ENCODE data around the gene GALNT6. TPM values are rescaled to one million over a fixed set of nuclear protein-coding genes. Genes with fewer than 3 reads are reported as not detected.

GALNT6 gene
- total and polyA plus RNA-seq, 2 experiments from 2014 or later, result 4.3 to 9.4 TPM

GRCh38 chr12:51330186-51330585 lies 61.0 kb downstream of the GALNT6 start:
- Histone ChIP-seq H3F3A (ENCODE audit: insufficient read depth) (peaks cover 19% of the 10 kb centered on the region), H3K79me2 (ENCODE audit: insufficient read depth) (no peaks in the 10 kb centered on the region), H3K9me3 (ENCODE audit: low read depth) (no peaks in the 10 kb centered on the region), H3K4me1 (ENCODE audit: insufficient read depth) (peaks cover 15% of the 10 kb centered on the region), H4K20me1 (ENCODE audit: insufficient read depth) (no peaks in the 10 kb centered on the region), H3K27ac (no peak overlapping the region), H3K36me3 (ENCODE audit: low read depth) (no peaks in the 10 kb centered on the region), H2AFZ (peak overlapping the region; percentile 53; the same call in 1 of the 2 replicates), H3K4me3 (no peak overlapping the region), H3K4me2 (ENCODE audit: unreplicated experiment) (no peak overlapping the region), H3K27me3 (replicated peaks; ENCODE audit: insufficient read depth) (no peaks in the 10 kb centered on the region), H3K9me2 (ENCODE audit: insufficient read depth) (no peaks in the 10 kb centered on the region), H3K9ac (no peak overlapping the region)
- in situ Hi-C loops (cut with MboI), result no loop called here
- TF ChIP-seq EZH2phosphoT487 (IDR thresholded peaks at IDR 0.05; ENCODE audit: insufficient read depth, low read depth), result no peak
- no peak for TF ChIP-seq EZH2 (IDR thresholded peaks at IDR 0.05; ENCODE audit: insufficient read depth, poor library complexity, severe bottlenecking)
- no peak for DNase-seq

GRCh38 chr12:51329742-51330141 lies 61.5 kb downstream of the GALNT6 start:
- Histone ChIP-seq H3K79me2 (ENCODE audit: insufficient read depth) (no peaks in the 10 kb centered on the region), H3F3A (ENCODE audit: insufficient read depth) (peaks cover 19% of the 10 kb centered on the region), H2AFZ (peak overlapping the region; percentile 53; the same call in 1 of the 2 replicates), H3K9me3 (ENCODE audit: low read depth) (no peaks in the 10 kb centered on the region), H3K4me3 (no peak overlapping the region), H3K4me2 (ENCODE audit: unreplicated experiment) (no peak overlapping the region), H3K4me1 (ENCODE audit: insufficient read depth) (peaks cover 15% of the 10 kb centered on the region), H3K27ac (no peak overlapping the region), H4K20me1 (ENCODE audit: insufficient read depth) (no peaks in the 10 kb centered on the region), H3K9ac (no peak overlapping the region), H3K9me2 (ENCODE audit: insufficient read depth) (no peaks in the 10 kb centered on the region), H3K27me3 (replicated peaks; ENCODE audit: insufficient read depth) (no peaks in the 10 kb centered on the region), H3K36me3 (ENCODE audit: low read depth) (no peaks in the 10 kb centered on the region)
- DNase-seq, result no peak
- in situ Hi-C loops (cut with MboI), result no loop called here
- WGBS, 2 experiments (ENCODE audit: low coverage in 1 of 2, low lambda C conversion rate in 2 of 2, missing lambda C conversion rate in 2 of 2), result 58 to 62% methylated on average over 5 of the region's 5 CpGs
- TF ChIP-seq EZH2 (IDR thresholded peaks at IDR 0.05; ENCODE audit: insufficient read depth, poor library complexity, severe bottlenecking), result no peak
- TF ChIP-seq EZH2phosphoT487 (IDR thresholded peaks at IDR 0.05; ENCODE audit: insufficient read depth, low read depth), result no peak

DNA sequence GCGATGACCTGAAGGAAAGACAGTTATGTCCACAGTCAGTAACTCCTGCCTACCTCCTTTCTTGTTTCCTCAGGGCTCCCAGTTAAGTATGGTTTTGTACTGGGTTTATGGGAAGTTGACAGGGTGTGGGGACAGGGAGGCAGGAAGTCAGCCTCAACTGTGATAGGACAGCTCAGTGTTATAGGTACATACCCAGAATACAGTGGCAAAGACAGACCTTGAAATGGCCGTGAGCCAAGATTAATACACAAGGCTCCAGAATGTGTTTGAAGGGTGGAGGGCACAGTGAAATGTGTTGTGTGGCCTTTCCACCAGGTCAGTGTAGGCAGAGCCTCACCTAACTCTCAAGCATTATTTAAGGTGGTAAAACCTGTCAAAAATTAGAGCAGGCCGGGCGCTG lies 62.6 kb downstream of the GALNT6 start:
- H3K27ac ChIP-seq, result no peak overlapping the region
- H3K9me3 ChIP-seq (ENCODE audit: low read depth), result no peaks in the 10 kb centered on the region
- no peak overlapping the region for H2AFZ ChIP-seq
- H3K4me3 ChIP-seq, result no peak overlapping the region
- no peak overlapping the region for H3K4me2 ChIP-seq (ENCODE audit: unreplicated experiment)
- no peak for DNase-seq
- TF ChIP-seq EZH2 (IDR thresholded peaks at IDR 0.05; ENCODE audit: insufficient read depth, poor library complexity, severe bottlenecking) (no peak), EZH2phosphoT487 (IDR thresholded peaks at IDR 0.05; ENCODE audit: insufficient read depth, low read depth) (no peak)
- no peaks in the 10 kb centered on the region for H4K20me1 ChIP-seq (ENCODE audit: insufficient read depth)
- in situ Hi-C loops (cut with MboI), result no loop called here
- no peaks in the 10 kb centered on the region for H3K27me3 ChIP-seq (replicated peaks; ENCODE audit: insufficient read depth)
- peaks cover 15% of the 10 kb centered on the region for H3K4me1 ChIP-seq (ENCODE audit: insufficient read depth)
- peaks cover 19% of the 10 kb centered on the region for H3F3A ChIP-seq (ENCODE audit: insufficient read depth)
- H3K9ac ChIP-seq, result no peak overlapping the region
- H3K9me2 ChIP-seq (ENCODE audit: insufficient read depth), result no peaks in the 10 kb centered on the region
- H3K79me2 ChIP-seq (ENCODE audit: insufficient read depth), result no peaks in the 10 kb centered on the region
- H3K36me3 ChIP-seq (ENCODE audit: low read depth), result no peaks in the 10 kb centered on the region
- 92 to 97% methylated on average over 4 of the region's 4 CpGs for WGBS, 2 experiments (ENCODE audit: low coverage in 1 of 2, low lambda C conversion rate in 2 of 2, missing lambda C conversion rate in 2 of 2)

DNA sequence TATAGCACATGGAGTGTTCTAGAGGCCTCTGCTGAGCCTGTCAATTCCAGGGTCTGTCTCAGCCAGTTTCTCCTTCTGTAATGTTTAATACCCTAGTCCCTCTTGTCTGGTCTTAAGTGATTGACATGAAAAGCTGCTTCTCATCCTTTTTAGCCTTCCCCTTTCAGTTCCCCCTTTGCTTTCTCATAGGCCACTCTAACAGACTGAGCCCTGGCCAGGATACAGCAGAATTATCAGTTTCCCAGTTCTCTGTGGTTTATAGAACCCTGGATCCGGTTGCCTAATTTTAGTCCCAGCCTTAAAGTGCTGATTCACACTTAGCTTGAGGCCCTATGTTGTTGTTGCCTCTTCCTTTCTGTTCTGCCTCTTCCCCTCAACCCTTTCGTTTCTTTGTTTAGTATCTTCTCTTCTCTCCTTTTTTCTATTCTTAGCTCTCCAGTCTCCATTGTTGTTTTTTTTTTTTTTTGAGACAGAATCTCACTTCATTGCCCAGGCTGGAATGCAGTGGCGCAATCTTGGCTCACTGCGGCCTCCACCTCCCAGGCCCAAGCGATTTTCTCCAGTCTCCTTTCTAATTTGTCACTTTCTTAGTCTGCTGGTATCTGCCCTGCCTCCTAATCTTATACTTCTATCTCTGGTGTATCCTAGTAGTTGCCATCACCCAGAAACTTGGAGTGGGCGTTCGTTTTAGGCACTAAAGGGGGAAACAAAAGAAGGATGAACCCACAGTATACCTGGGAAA lies 64.3 kb downstream of the GALNT6 start:
- DNase-seq, result peak; percentile 79
- H3K4me2 ChIP-seq (ENCODE audit: unreplicated experiment), result peak overlapping the region; percentile 53
- peak overlapping the region; percentile 31 for H3K4me3 ChIP-seq
- no peaks in the 10 kb centered on the region for H3K27me3 ChIP-seq (replicated peaks; ENCODE audit: insufficient read depth)
- peak overlapping the region; percentile 82 for H2AFZ ChIP-seq
- peaks cover 19% of the 10 kb centered on the region for H3F3A ChIP-seq (ENCODE audit: insufficient read depth)
- peak overlapping the region; percentile 70 for H3K27ac ChIP-seq
- TF ChIP-seq EZH2 (IDR thresholded peaks at IDR 0.05; ENCODE audit: insufficient read depth, poor library complexity, severe bottlenecking), result no peak
- TF ChIP-seq EZH2phosphoT487 (IDR thresholded peaks at IDR 0.05; ENCODE audit: insufficient read depth, low read depth), result no peak
- H4K20me1 ChIP-seq (ENCODE audit: insufficient read depth), result no peaks in the 10 kb centered on the region
- H3K9ac ChIP-seq, result peak overlapping the region; percentile 56
- no peaks in the 10 kb centered on the region for H3K36me3 ChIP-seq (ENCODE audit: low read depth)
- peaks cover 15% of the 10 kb centered on the region for H3K4me1 ChIP-seq (ENCODE audit: insufficient read depth)
- H3K9me2 ChIP-seq (ENCODE audit: insufficient read depth), result no peaks in the 10 kb centered on the region
- H3K79me2 ChIP-seq (ENCODE audit: insufficient read depth), result no peaks in the 10 kb centered on the region
- WGBS, 2 experiments (ENCODE audit: low coverage in 1 of 2, low lambda C conversion rate in 2 of 2, missing lambda C conversion rate in 2 of 2), result 56 to 57% methylated on average over 6 to 7 of the region's 7 CpGs
- no peaks in the 10 kb centered on the region for H3K9me3 ChIP-seq (ENCODE audit: low read depth)
- in situ Hi-C loops (cut with MboI), result no loop called here

All from GM23248 (cell line).